Right lobe of liver (tissue), 6 donors: Measurements from ENCODE around the gene DCAF10. TPM values are rescaled to one million over a fixed set of nuclear protein-coding genes. Genes with fewer than 3 reads are reported as not detected.
A peak's percentile ranks its signal among the peaks of the same experiment; 100 is the strongest.
"Not testable (repeated sequence)": the region's sequence is repeated elsewhere in the genome, so short reads cannot be mapped to it uniquely, and the experiment has no call there.

ENCODE experiments used
- ATAC-seq, 4 donors: fragments of 200-7000 bp; cut with Tn5 transposase; one replicate each; pipeline ENCODE4 v1.9.1; 2020; ENCODE audit warnings: mild to moderate bottlenecking in 4 of 4, moderate library complexity in 4 of 4
- DNase-seq, 3 donors: peaks; one replicate each; pipeline ENCODE4 v3.0.0-alpha.2; 2020
- H3K27ac ChIP-seq, 3 donors: fragments of 200-600 bp; one replicate each; pipeline ENCODE4 v1.8.0; 2022
- H3K27me3 ChIP-seq, 2 donors: fragments of 200-600 bp; one replicate each; pipeline ENCODE4 v1.8.0; 2022
- H3K36me3 ChIP-seq, 4 donors: fragments of 200-600 bp; sonication (generic) in 1 of 4; one replicate each; pipeline versions ENCODE4 v1.5.1 to v1.8.0; 2017 to 2022; ENCODE audit warnings: control low read depth in 1 of 4
- H3K4me1 ChIP-seq, 4 donors: fragments of 200-600 bp; sonication (generic) in 1 of 4; one replicate each; pipeline versions ENCODE4 v1.5.1 to v1.8.0; 2017 to 2022; ENCODE audit warnings: control low read depth in 1 of 4
- H3K4me3 ChIP-seq, 3 donors: fragments of 200-600 bp; one replicate each; pipeline ENCODE4 v1.8.0; 2022
- H3K9me3 ChIP-seq, 4 donors: fragments of 200-600 bp; sonication (generic) in 1 of 4; one replicate each; pipeline versions ENCODE4 v1.5.1 to v1.8.0; 2017 to 2022; ENCODE audit warnings: control low read depth in 1 of 4
- CTCF ChIP-seq, 4 donors: fragments of 200-600 bp in 3 of 4; fragments of 450-650 bp in 1 of 4; IDR thresholded peaks; one replicate each; pipeline versions ENCODE4 v1.5.1 to v1.8.0; 2016 to 2022; ENCODE audit warnings: antibody characterized with exemption in 4 of 4, mild to moderate bottlenecking in 2 of 4
- POLR2A ChIP-seq: fragments of 450-650 bp; IDR thresholded peaks from one replicate; pipeline ENCODE4 v1.6.1; 2017; ENCODE audit warnings: antibody characterized with exemption, mild to moderate bottlenecking
- WGBS: methylation state at CpG from one replicate; pipeline ENCODE4 v1.1.6; 2018; ENCODE audit warnings: low coverage, low lambda C conversion rate; ENCODE audit not compliant: insufficient coverage; ENCODE audit errors: missing lambda C conversion rate; 5-methylcytosine and 5-hydroxymethylcytosine counted together
- intact Hi-C, 2 donors: fragments of 100-400 bp; cut with DNase I; formaldehyde crosslinking; loops; one replicate each; pipeline versions ENCODE4 v1.11.2 to v1.14.1; 2022
- long read RNA-seq: library from polyadenylated mRNA; unstranded; transcript quantifications from one replicate; pipeline ENCODE4 v2.0.0, GENCODE V29; 2019
- total RNA-seq, 6 experiments: library from RNA; depleted of rRNA in 2 of 6; stranded (reverse); fragments of >200 nt in 2 of 6; fragmentation: NEBNext Ultra II Directional in 3 of 6; extraction: Animal tissue kit (Norgen Biotek cat#: 25700) in 3 of 6; gene quantifications; one replicate each; pipeline versions ENCODE4 v1.1.0 to v1.2.4, GENCODE V29; 2016 to 2023
- donor health status: DM: no; HTN: yes; CAD: no.
- donor health status: DM: no; HTN: no; CAD: no.
- donor health status: DM: no; HTN: no; CAD: no.
- donor health status: DM: no; HTN: yes; CAD: no.
- donor health status: DM: no; HTN: yes; CAD: no.

The DCAF10 gene
- total RNA-seq, result 10 to 100 TPM; 20.1 to 28.3 (median 23.1) TPM
- long read RNA-seq, partial matches to known transcripts, result 0 of 1 reads
- long read RNA-seq, other reads (novel, unspliced or antisense), result 1 of 1 reads

GRCh38 chr9:37800631-37801286 is at the start of gene DCAF10:
DCAF10 (plus strand) TSS chr9:37800797; CDS start chr9:37800867, 70 bp downstream.
- Histone ChIP-seq H3K4me1 (peaks cover 0 to 16% (median 6%) of the 10 kb centered on the region in 4 donors), H3K27me3 (no peaks in the 10 kb centered on the region), H3K4me3 (peak within 1 kb of the TSS; percentile 72 to 98 (median 94)), H3K27ac (peak within 1 kb of the TSS; percentile 72 to 89 (median 81)), H3K9me3 (peaks cover 0 to 6% (median 0%) of the 10 kb centered on the region in 4 donors), H3K36me3 (peaks cover 0 to 4% (median 0%) of the 10 kb centered on the region in 4 donors)
- 0% methylated on average over 6 of the region's 72 CpGs for WGBS
- intact Hi-C loops, result loop anchor here in 1 of 2 donors (2.0 kb wide), 1 partner anchor 16 kb away; the partner anchor contains the start of gene EXOSC3
- TF ChIP-seq CTCF (IDR thresholded peaks at IDR 0.05), result peak in 1 of 4 donors; percentile 17
- peak; percentile 74 for TF ChIP-seq POLR2A
- ATAC-seq, result peak; percentile 95 to 97 (median 96)
- DNase-seq, result peak; percentile 89 to 90 (median 90)

- no peak for DNase-seq
- intact Hi-C loops, result no loop called here
- Histone ChIP-seq H3K36me3 (no peaks in the 10 kb centered on the region), H3K4me1 (peaks cover 0 to 6% (median 0%) of the 10 kb centered on the region in 4 donors), H3K27ac (no peak overlapping the region), H3K4me3 (no peak overlapping the region), H3K27me3 (no peaks in the 10 kb centered on the region), H3K9me3 (no peaks in the 10 kb centered on the region)
- 66% methylated on average over 5 of the region's 6 CpGs for WGBS
- ATAC-seq, result no peak
- TF ChIP-seq POLR2A, result no peak
- TF ChIP-seq CTCF (IDR thresholded peaks at IDR 0.05), result no peak
Observed at GRCh38 chr9:37751186-37751585, 49.4 kb upstream of the DCAF10 start.

- ATAC-seq, intact Hi-C loops, H3K27me3 ChIP-seq, H3K36me3 ChIP-seq, H3K9me3 ChIP-seq, DNase-seq, H3K27ac ChIP-seq, H3K4me1 ChIP-seq, H3K4me3 ChIP-seq: not testable (repeated sequence)
- WGBS, result 89% methylated on average over 4 of the region's 30 CpGs
Observed at GRCh38 chr9:37751704-37752103, 48.9 kb upstream of the DCAF10 start.

GRCh38 chr9:37752112-37752511 is 48.5 kb upstream of the DCAF10 start:
- H3K9me3 ChIP-seq, ATAC-seq, DNase-seq, H3K27ac ChIP-seq, H3K4me1 ChIP-seq, intact Hi-C loops, H3K27me3 ChIP-seq, H3K4me3 ChIP-seq, H3K36me3 ChIP-seq: not testable (repeated sequence)
- no CpG with 5 or more reads among the region's 13 CpGs for WGBS

GRCh38 chr9:37752642-37753488 is 47.7 kb upstream of the DCAF10 start:
- peak overlapping the region; percentile 71 to 91 (median 87) for H3K4me3 ChIP-seq
- WGBS, result 85% methylated on average over 19 of the region's 29 CpGs
- H3K36me3 ChIP-seq, result no peaks in the 10 kb centered on the region
- intact Hi-C loops, result no loop called here
- no peak for ATAC-seq
- no peak for DNase-seq
- no peak for TF ChIP-seq CTCF (IDR thresholded peaks at IDR 0.05)
- no peak for TF ChIP-seq POLR2A
- no peaks in the 10 kb centered on the region for H3K9me3 ChIP-seq
- H3K27me3 ChIP-seq, result no peaks in the 10 kb centered on the region
- peak overlapping the region in 2 of 3 donors; percentile 57 to 83 for H3K27ac ChIP-seq
- peaks cover 0 to 6% (median 0%) of the 10 kb centered on the region in 4 donors for H3K4me1 ChIP-seq
